ENCODE measurements around the gene GGT1.
"Not testable (repeated sequence)": the region's sequence is repeated elsewhere in the genome, so short reads cannot be mapped to it uniquely, and the experiment has no call there.

GRCh38 chr22:24606340-24606739, 3.3 kb downstream of the GGT1 start:
- TF ChIP-seq CTCF, EZH2, EZH2phosphoT487 (IDR thresholded peaks at IDR 0.05): not testable (repeated sequence)
